Calu3 (cell line): Measurements from ENCODE around the gene KDM4B. TPM values are rescaled to one million over a fixed set of nuclear protein-coding genes. Genes with fewer than 3 reads are reported as not detected.

Experiments used
- BruUV-seq: library from RNA; stranded (reverse); fragments of 400-500 nt; replicated peaks from 2 replicates; lab custom pipeline; 2021; lab: Mats Ljungman, UMichigan
- CTCF ChIA-PET: fragments of 300-600 bp; sonication (Branson Sonifier 250); formaldehyde crosslinking; loops from one replicate; lab custom pipeline; 2022; ENCODE audit warnings: antibody characterized with exemption; lab: Charles Lee
- DNase-seq: peaks from one replicate; pipeline ENCODE4 v3.0.0; 2022
- H3K27ac Mint-ChIP-seq: one replicate; pipeline ENCODE4 v1.8.0; 2022; ENCODE audit warnings: mixed read lengths; ENCODE audit not compliant: unreplicated experiment
- H3K27me3 Mint-ChIP-seq: one replicate; pipeline ENCODE4 v1.8.0; 2022; ENCODE audit warnings: mixed read lengths; ENCODE audit not compliant: unreplicated experiment
- H3K36me3 Mint-ChIP-seq: one replicate; pipeline ENCODE4 v1.8.0; 2022; ENCODE audit warnings: mild to moderate bottlenecking, moderate library complexity, mixed read lengths; ENCODE audit not compliant: insufficient read depth, unreplicated experiment
- H3K4me1 Mint-ChIP-seq: one replicate; pipeline ENCODE4 v1.8.0; 2022; ENCODE audit warnings: mild to moderate bottlenecking, low read depth, mixed read lengths; ENCODE audit not compliant: unreplicated experiment
- H3K4me3 Mint-ChIP-seq: one replicate; pipeline ENCODE4 v1.8.0; 2022; ENCODE audit warnings: mild to moderate bottlenecking, low read depth, moderate library complexity, mixed read lengths; ENCODE audit not compliant: unreplicated experiment
- H3K9me3 Mint-ChIP-seq: one replicate; pipeline ENCODE4 v1.8.0; 2022; ENCODE audit warnings: low read depth, mixed read lengths; ENCODE audit not compliant: unreplicated experiment
- CTCF ChIP-seq: fragments of 200-600 bp; IDR thresholded peaks from one replicate; pipeline ENCODE4 v1.8.0; 2022; ENCODE audit warnings: antibody characterized with exemption; ENCODE audit not compliant: unreplicated experiment
- intact Hi-C: fragments of 100-400 bp; cut with micrococcal nuclease; formaldehyde crosslinking; loops from one replicate; pipeline ENCODE4 v1.10.0; 2022; ENCODE audit not compliant: unreplicated experiment
- total RNA-seq: library from RNA; stranded (reverse); gene quantifications from 2 replicates; pipeline ENCODE4 v1.2.3, GENCODE V29; 2022

Gene KDM4B
- total RNA-seq, 1 experiment from 2014 or later = 13.9 TPM

DNA sequence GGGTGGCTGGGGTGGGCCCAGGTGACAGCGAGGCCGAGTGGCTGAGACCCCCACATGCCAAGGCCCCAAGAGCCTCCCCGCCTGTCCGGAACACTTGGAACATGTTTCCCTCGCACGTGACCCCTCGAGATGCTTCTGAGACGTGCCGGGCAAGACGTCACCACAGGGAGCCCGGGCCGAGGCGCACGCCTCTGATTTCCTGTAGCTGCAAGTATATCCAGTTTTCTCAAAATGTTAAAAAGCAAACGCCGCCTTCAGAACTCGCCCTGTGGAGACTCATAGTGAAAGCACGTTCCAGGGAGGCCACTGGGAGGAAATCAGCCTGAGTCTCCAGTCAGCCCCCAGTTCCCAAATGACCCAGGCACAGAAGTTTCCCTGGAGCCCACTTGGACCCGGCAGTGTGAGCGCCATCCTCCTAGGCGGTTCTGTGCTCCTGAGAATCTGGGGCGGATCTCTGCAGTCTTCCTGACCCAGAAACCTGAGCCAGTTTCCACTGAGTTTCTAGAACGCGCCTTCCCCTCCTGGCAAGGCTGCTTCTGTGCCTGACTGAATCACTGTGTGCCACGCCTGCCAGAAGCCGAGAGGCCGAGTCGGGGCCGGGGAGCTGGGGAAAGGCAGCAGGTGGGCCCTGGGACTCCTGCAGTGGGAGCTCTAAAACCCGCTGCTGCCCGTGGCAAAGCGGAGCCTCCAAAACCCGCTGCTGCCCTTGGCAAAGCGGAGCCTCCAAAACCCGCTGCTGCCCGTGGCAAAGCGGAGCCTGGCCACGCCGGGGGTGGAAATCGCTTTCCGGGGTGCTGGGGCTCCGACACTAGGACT, 179.3 kb downstream of the KDM4B start:
- no peaks in the 10 kb centered on the region for H3K27me3 Mint-ChIP-seq
- H3K27ac Mint-ChIP-seq = no peak overlapping the region
- peaks cover 8% of the 10 kb centered on the region for H3K36me3 Mint-ChIP-seq
- DNase-seq = no peak
- TF ChIP-seq CTCF = no peak
- no peaks in the 10 kb centered on the region for H3K9me3 Mint-ChIP-seq
- intact Hi-C loops = no loop called here
- CTCF ChIA-PET = no interaction called here
- H3K4me3 Mint-ChIP-seq = no peak overlapping the region
- no TSS peak for BruUV-seq
- H3K4me1 Mint-ChIP-seq = no peaks in the 10 kb centered on the region

- CTCF ChIA-PET = no interaction called here
- no peaks in the 10 kb centered on the region for H3K27me3 Mint-ChIP-seq
- DNase-seq = no peak
- H3K27ac Mint-ChIP-seq = no peak overlapping the region
- peaks cover 8% of the 10 kb centered on the region for H3K36me3 Mint-ChIP-seq
- no peaks in the 10 kb centered on the region for H3K9me3 Mint-ChIP-seq
- no peak for TF ChIP-seq CTCF
- H3K4me1 Mint-ChIP-seq = no peaks in the 10 kb centered on the region
- BruUV-seq = no TSS peak
- intact Hi-C loops = no loop called here
- H3K4me3 Mint-ChIP-seq = no peak overlapping the region
Observed at GRCh38 chr19:5148794-5149190, 179.9 kb downstream of the KDM4B start.

DNA sequence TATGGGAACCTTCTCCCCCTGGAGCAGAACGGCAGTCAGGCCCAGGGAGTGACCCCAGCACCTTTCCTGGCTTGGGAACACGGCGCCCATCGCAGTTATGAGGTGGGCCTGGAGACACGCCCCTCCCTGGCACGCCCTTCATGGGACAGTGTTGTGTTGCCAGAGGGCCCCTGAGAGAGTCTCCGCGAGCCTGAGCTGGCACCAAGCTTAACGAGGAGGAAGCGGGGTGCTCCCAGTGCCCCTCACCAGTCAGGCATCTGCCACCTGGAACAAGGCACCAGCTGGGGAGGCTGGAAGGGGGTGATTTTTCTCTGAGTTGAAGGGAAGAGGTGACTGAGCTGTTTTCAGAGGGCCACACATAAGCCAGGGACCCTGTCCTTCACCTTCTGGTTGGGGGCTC, 180.6 kb downstream of the KDM4B start:
- CTCF ChIA-PET = no interaction called here
- DNase-seq = no peak
- BruUV-seq = no TSS peak
- Mint-ChIP-seq H3K27me3 (no peaks in the 10 kb centered on the region), H3K4me1 (no peaks in the 10 kb centered on the region), H3K9me3 (no peaks in the 10 kb centered on the region), H3K36me3 (peaks cover 8% of the 10 kb centered on the region), H3K4me3 (no peak overlapping the region), H3K27ac (no peak overlapping the region)
- TF ChIP-seq CTCF = no peak
- intact Hi-C loops = no loop called here

DNA sequence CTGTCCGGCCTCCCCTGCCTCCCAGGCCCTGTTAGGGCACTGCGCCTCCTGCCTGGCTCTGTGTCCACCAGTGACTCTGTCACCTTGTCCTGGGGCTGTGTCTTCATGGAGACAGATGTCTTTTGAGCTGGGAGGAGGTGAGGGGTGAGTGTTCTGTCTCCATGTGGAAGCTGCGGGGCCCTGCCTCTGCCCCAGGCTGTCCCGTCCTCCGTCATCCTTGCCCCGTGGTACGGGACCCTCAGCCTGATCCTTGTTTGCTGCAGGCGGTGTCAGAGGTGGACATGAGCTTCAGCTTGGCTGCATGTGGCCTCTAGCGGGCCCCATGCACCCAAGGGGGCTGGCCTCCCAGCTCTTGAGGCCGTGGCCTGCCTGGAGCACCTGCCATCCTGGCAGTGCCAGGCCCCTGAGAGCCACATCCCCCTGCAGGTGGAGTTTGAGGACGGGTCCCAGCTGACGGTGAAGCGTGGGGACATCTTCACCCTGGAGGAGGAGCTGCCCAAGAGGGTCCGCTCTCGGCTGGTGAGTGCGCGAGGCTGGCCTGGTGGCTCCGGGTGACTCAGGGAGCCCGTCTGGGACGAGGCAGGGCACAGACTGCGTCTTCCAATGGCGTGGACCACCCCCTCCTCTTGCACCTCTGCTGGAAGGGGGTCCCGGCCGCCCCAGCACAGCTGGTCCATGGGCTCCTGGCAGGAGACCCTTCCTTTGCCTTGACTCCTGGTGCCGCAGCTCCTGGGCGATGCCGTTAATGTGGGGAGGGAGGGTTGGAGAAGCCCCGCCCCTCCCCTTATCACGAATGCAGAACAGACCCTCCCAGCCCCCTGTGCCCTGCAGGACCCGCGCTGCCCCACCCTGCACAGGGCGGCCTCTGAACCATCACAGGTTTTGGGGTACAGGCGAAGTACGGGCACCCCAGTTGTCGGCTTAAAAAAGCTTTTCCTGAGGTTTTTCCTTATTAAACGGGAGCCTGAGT, 181.3 kb downstream of the KDM4B start:
- CTCF ChIA-PET = no interaction called here
- no peak overlapping the region for H3K27ac Mint-ChIP-seq
- TF ChIP-seq CTCF = no peak
- H3K4me3 Mint-ChIP-seq = no peak overlapping the region
- DNase-seq = no peak
- H3K9me3 Mint-ChIP-seq = no peaks in the 10 kb centered on the region
- intact Hi-C loops = no loop called here
- peaks cover 8% of the 10 kb centered on the region for H3K36me3 Mint-ChIP-seq
- H3K27me3 Mint-ChIP-seq = no peaks in the 10 kb centered on the region
- no peaks in the 10 kb centered on the region for H3K4me1 Mint-ChIP-seq
- no TSS peak for BruUV-seq
